K562 (cell line): ENCODE results near the gene PARP15. TPM values are rescaled to one million over a fixed set of nuclear protein-coding genes. Genes with fewer than 3 reads are reported as not detected.

Experiments used
- ATAC-seq: fragments of 200-7000 bp; cut with Tn5 transposase; 3 replicates; pipeline ENCODE4 v1.9.1; 2020; ENCODE audit warnings: moderate library complexity
- BruUV-seq: library from RNA; stranded (reverse); fragments of 400-500 nt; replicated peaks from 2 replicates; lab custom pipeline; 2021; lab: Mats Ljungman, UMichigan
- CTCF ChIA-PET: fragments of 300-600 bp; formaldehyde crosslinking; extraction: SDS; loops from one replicate; lab custom pipeline; 2021; ENCODE audit warnings: low intra/inter-chr PET ratio; lab: Yijun Ruan, JAX
- POLR2A ChIA-PET: fragments of 300-600, 350-650 bp; sonication (Branson Sonifier 250); formaldehyde crosslinking; extraction: SDS; loops from one replicate; lab custom pipeline; 2021; ENCODE audit warnings: antibody characterized with exemption, inconsistent platforms; lab: Yijun Ruan, JAX
- DNase-seq, 4 experiments: peaks; one replicate each; pipeline versions ENCODE4 v3.0.0 to v3.0.0-alpha.2; 2011 to 2018; ENCODE audit warnings: low spot score in 3 of 4, mixed read lengths in 3 of 4; ENCODE audit errors: extremely low read depth in 1 of 4
- FAIRE-seq: peaks from 2 replicates; lab custom pipeline; 2011; peaks lifted over from hg19 to GRCh38; lab: Jason Lieb, UNC
- H2AFZ ChIP-seq: 2 replicates; pipeline ENCODE4 v1.6.0; 2011; ENCODE audit warnings: low read depth, low read length, control low read depth, inconsistent platforms
- H3K27ac ChIP-seq: fragments of 200-600 bp; 3 replicates; pipeline ENCODE4 v1.8.0; 2011; ENCODE audit warnings: low read depth, mild to moderate bottlenecking, control low read depth, inconsistent platforms, low read length, moderate library complexity, mixed read lengths; ENCODE audit errors: extremely low read depth
- H3K27me3 ChIP-seq, 2 experiments: fragments of 300-600 bp in 1 of 2; 2 replicates in 1 of 2; 3 replicates in 1 of 2; pipeline versions ENCODE4 v1.6.0 to v1.8.0; 2011; ENCODE audit warnings: inconsistent platforms in 2 of 2, low read length in 2 of 2, mild to moderate bottlenecking in 1 of 2, mixed read lengths in 1 of 2, moderate library complexity in 1 of 2; ENCODE audit not compliant: control insufficient read depth in 2 of 2, insufficient read depth in 2 of 2
- H3K36me3 ChIP-seq: fragments of 300-600 bp; 3 replicates; pipeline ENCODE4 v1.8.0; 2011; ENCODE audit warnings: mild to moderate bottlenecking, low read length, inconsistent platforms; ENCODE audit not compliant: control insufficient read depth, insufficient read depth
- H3K4me1 ChIP-seq, 2 experiments: fragments of 200-600 bp in 1 of 2; replicated peaks in 1 of 2; 2 replicates in 1 of 2; 3 replicates in 1 of 2; pipeline versions ENCODE4 v1.5.1 to v1.8.0; 2011; ENCODE audit warnings: inconsistent platforms in 2 of 2, low read length in 2 of 2, mild to moderate bottlenecking in 1 of 2, mixed read lengths in 1 of 2, moderate library complexity in 1 of 2; ENCODE audit not compliant: control insufficient read depth in 2 of 2, insufficient read depth in 2 of 2
- H3K4me2 ChIP-seq: 2 replicates; pipeline ENCODE4 v1.6.1; 2011; ENCODE audit warnings: low read length, control low read depth, inconsistent platforms, mixed read lengths; ENCODE audit not compliant: insufficient read depth
- H3K4me3 ChIP-seq: fragments of 200-600 bp; sonication (generic), shearing (Covaris generic); 2 replicates; pipeline ENCODE4 v1.5.1; 2016; ENCODE audit warnings: control low read depth, inconsistent platforms
- H3K79me2 ChIP-seq: fragments of 200-600 bp; 3 replicates; pipeline ENCODE4 v1.8.0; 2011; ENCODE audit warnings: low read length, inconsistent platforms; ENCODE audit not compliant: control insufficient read depth, insufficient read depth
- H3K9ac ChIP-seq, 2 experiments: 2 replicates each; pipeline versions ENCODE4 v1.6.0 to v1.6.1; 2011; ENCODE audit warnings: low read depth in 2 of 2, low read length in 2 of 2, control low read depth in 1 of 2, inconsistent platforms in 1 of 2, mild to moderate bottlenecking in 1 of 2, mixed read lengths in 1 of 2; ENCODE audit not compliant: insufficient read depth in 1 of 2
- H3K9me1 ChIP-seq: one replicate; pipeline ENCODE4 v1.6.0; 2011; ENCODE audit warnings: inconsistent platforms, mild to moderate bottlenecking, low read length, moderate library complexity; ENCODE audit not compliant: control insufficient read depth, insufficient read depth
- H3K9me3 ChIP-seq: replicated peaks from 2 replicates; pipeline ENCODE4 v1.5.1; 2011; ENCODE audit warnings: low read depth, low read length, inconsistent platforms; ENCODE audit not compliant: control insufficient read depth, insufficient read depth
- H4K20me1 ChIP-seq: replicated peaks from 2 replicates; pipeline ENCODE4 v1.6.1; 2011; ENCODE audit warnings: low read length, inconsistent platforms, mixed read lengths; ENCODE audit not compliant: control insufficient read depth, insufficient read depth
- ADNP ChIP-seq: fragments of 200-800 bp; sonication (Bioruptor generic); IDR thresholded peaks from 2 replicates; pipeline ENCODE4 v1.6.1; 2016; ENCODE audit warnings: missing genetic modification characterization, missing compliant biosample characterization
- CCNT2 ChIP-seq: IDR thresholded peaks from 2 replicates; pipeline ENCODE4 v1.6.1; 2011; ENCODE audit warnings: borderline replicate concordance, low read depth, mild to moderate bottlenecking, moderate library complexity, mixed read lengths, low read length; ENCODE audit not compliant: insufficient read length; ENCODE audit errors: extremely low read depth
- CTCFL ChIP-seq: IDR thresholded peaks from 2 replicates; pipeline ENCODE4 v1.6.1; 2011; ENCODE audit warnings: borderline replicate concordance, low read depth, mild to moderate bottlenecking, moderate library complexity, low read length; ENCODE audit not compliant: insufficient read depth, poor library complexity, severe bottlenecking
- HOMEZ ChIP-seq: fragments of 250-450 bp; sonication (Bioruptor Pico); IDR thresholded peaks from 2 replicates; pipeline ENCODE4 v1.4.0; 2020; ENCODE audit warnings: mild to moderate bottlenecking, moderate library complexity
- KLF10 ChIP-seq: fragments of 250-450 bp; sonication (Bioruptor Pico); IDR thresholded peaks from 2 replicates; pipeline ENCODE4 v1.6.1; 2021; ENCODE audit warnings: matching md5 sums
- RERE ChIP-seq: sonication (generic); formaldehyde crosslinking; IDR thresholded peaks from 2 replicates; pipeline ENCODE4 v1.8.0; 2023; ENCODE audit warnings: missing genetic modification reagents, mild to moderate bottlenecking, borderline replicate concordance
- SAFB ChIP-seq: fragments of 200-400 bp; formaldehyde crosslinking; IDR thresholded peaks from 2 replicates; pipeline ENCODE4 v1.6.1; 2017; ENCODE audit warnings: low read depth, low read length, borderline replicate concordance
- XRCC5 ChIP-seq: fragments of 200-400 bp; formaldehyde crosslinking; IDR thresholded peaks from 2 replicates; pipeline ENCODE4 v1.6.1; 2017; ENCODE audit warnings: low read depth, mild to moderate bottlenecking, low read length
- ZNF133 ChIP-seq: fragments of 250-450 bp; sonication (Bioruptor Pico); IDR thresholded peaks from 2 replicates; pipeline ENCODE4 v1.4.0; 2020; ENCODE audit warnings: mild to moderate bottlenecking
- ZNF217 ChIP-seq: sonication (generic); formaldehyde crosslinking; IDR thresholded peaks from 2 replicates; pipeline ENCODE4 v1.8.0; 2022; ENCODE audit warnings: mild to moderate bottlenecking, missing genetic modification reagents
- ZNF274 ChIP-seq: IDR thresholded peaks from 2 replicates; pipeline ENCODE4 v1.6.1; 2011; ENCODE audit warnings: low read depth, mild to moderate bottlenecking, low read length, moderate library complexity, borderline replicate concordance
- ZNF436 ChIP-seq: fragments of 250-450, 450-650 bp; sonication (Bioruptor Pico); formaldehyde crosslinking; IDR thresholded peaks from 2 replicates; pipeline ENCODE4 v1.7.0; 2020; ENCODE audit warnings: mild to moderate bottlenecking
- WGBS: fragments of 100-300 bp; shearing (Covaris generic); methylation state at CpG from one replicate; pipeline ENCODE4 v1.1.6; 2016; ENCODE audit warnings: low coverage, mixed read lengths; ENCODE audit not compliant: insufficient coverage; ENCODE audit errors: missing lambda C conversion rate; 5-methylcytosine and 5-hydroxymethylcytosine counted together
- in situ Hi-C: fragments of 300-500 bp; cut with MboI; formaldehyde crosslinking; loops from 4 replicates; pipeline ENCODE4 v1.15.0; 2018; ENCODE audit warnings: inconsistent platforms, mixed read lengths
- intact Hi-C: fragments of 100-400 bp; cut with micrococcal nuclease; formaldehyde crosslinking; loops from 2 replicates; pipeline ENCODE4 v1.14.2; 2022
- polyA plus RNA-seq, 8 experiments: library from polyadenylated mRNA; depleted of rRNA in 4 of 8; stranded (reverse) in 5 of 8; unstranded in 3 of 8; fragments of >200 nt; fragmentation: Nextera tagmentation in 2 of 8; fragmentation: Illumina TruSeq in 1 of 8; extraction: Ambion mirVana in 2 of 8; extraction: Trizol in 1 of 8; gene quantifications; 2 replicates each; pipeline versions ENCODE4 v1.2.1 to v1.2.3, GENCODE V29; 2011 to 2014; ENCODE audit warnings: inconsistent platforms in 1 of 8, missing spikeins in 1 of 8
- total RNA-seq, 7 experiments: library from RNA; depleted of rRNA in 6 of 7; stranded (reverse); fragments of >200 nt in 6 of 7; fragmentation: Illumina TruSeq in 2 of 7; extraction: Trizol in 2 of 7; gene quantifications; 2 replicates each; pipeline versions ENCODE4 v1.2.1 to v1.2.3, GENCODE V29; 2011 to 2021; ENCODE audit warnings: low replicate concordance in 1 of 7
- TF ChIP-seq, protein P1 (sequence below): fragments of 250-450 bp; sonication (Bioruptor Pico); IDR thresholded peaks from 2 replicates; pipeline ENCODE4 v1.8.0; 2021; ENCODE audit warnings: moderate library complexity, mild to moderate bottlenecking, inconsistent platforms

The PARP15 gene
- total and polyA plus RNA-seq, 9 of the 15 experiments (the other 6 are each of a cell fraction or from before 2014, with no cell fraction given) = 0.05 to 0.40 (median 0.13) TPM

DNA sequence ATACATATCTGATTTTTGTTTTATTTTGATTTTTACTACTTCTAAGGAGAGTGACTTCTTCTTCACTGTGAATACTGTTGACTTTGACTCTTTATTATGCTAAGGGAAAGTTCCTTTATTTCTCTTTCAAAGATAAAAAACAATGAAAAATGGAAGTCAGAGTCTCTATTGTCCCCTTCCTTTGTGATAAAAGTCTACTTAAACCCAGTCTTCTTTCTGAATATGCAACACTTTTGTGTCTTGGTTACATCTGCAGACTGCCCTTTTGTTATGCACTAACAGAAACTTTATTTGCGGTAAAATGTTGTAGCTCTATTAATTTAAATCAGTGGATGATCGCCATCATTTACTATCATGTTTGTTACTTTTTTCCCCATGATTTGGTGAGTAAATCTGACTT, 13.2 kb downstream of the PARP15 start:
- Histone ChIP-seq H3K4me1 (no peaks in the 10 kb centered on the region), H4K20me1 (no peaks in the 10 kb centered on the region), H3K36me3 (no peaks in the 10 kb centered on the region), H3K9me3 (no peaks in the 10 kb centered on the region), H2AFZ (no peak overlapping the region), H3K4me2 (no peak overlapping the region), H3K79me2 (no peaks in the 10 kb centered on the region), H3K4me3 (no peak overlapping the region), H3K9me1 (no peaks in the 10 kb centered on the region), H3K27me3 (no peaks in the 10 kb centered on the region), H3K9ac (no peak overlapping the region), H3K27ac (no peak overlapping the region)
- DNase-seq = no peak
- intact Hi-C loops = no loop called here
- in situ Hi-C loops = no loop called here
- BruUV-seq = no TSS peak
- no peak for FAIRE-seq
- POLR2A ChIA-PET = no interaction called here
- CTCF ChIA-PET = no interaction called here
- ATAC-seq = no peak
- 76% methylated on average over 2 of the region's 2 CpGs for WGBS
- TF ChIP-seq KLF10 (CRISPR knock-in tag) (no peak), ZNF133 (CRISPR knock-in tag) (no peak), ADNP (tag) (no peak), ZNF274 (no peak), ZNF436 (no peak), CTCFL (no peak), SAFB (no peak), CCNT2 (no peak), XRCC5 (no peak), HOMEZ (no peak), RERE (CRISPR knock-in tag) (no peak), ZNF217 (CRISPR knock-in tag) (no peak)
- TF ChIP-seq, protein P1, sequence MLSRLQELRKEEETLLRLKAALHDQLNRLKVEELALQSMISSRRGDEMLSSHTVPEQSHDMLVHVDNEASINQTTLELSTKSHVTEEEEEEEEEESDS (CRISPR knock-in tag) = no peak
